ENCODE results near the gene MACROD1.

The MACROD1 gene

GRCh38 chr11:64093233-64094039 is 72.5 kb downstream of the MACROD1 start:
- DNase-seq (ENCODE audit: low read depth): no peak

DNA sequence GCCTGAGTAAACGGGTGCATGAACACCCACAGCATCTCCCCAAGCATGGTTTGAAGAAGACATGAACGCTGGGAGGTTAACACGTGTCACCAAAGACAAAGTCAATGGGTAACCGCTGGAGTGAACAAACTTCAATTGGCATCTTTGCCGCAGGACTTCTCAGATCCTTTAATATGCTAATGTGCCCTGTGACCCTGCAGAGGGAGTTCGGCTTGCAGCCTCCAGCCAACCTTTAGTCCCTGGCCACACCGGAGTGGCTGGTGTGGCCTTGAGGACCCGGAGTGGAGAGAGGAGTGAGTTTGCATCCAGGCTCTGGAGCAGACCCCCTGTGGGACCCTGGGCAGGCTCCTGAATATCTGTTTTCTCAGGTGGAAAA is 73.2 kb downstream of the MACROD1 start:
- DNase-seq (ENCODE audit: low read depth): no peak

GRCh38 chr11:64092111-64092760 is 73.7 kb downstream of the MACROD1 start:
- no peak for DNase-seq (ENCODE audit: low read depth)

GRCh38 chr11:64090806-64091516 is 75.0 kb downstream of the MACROD1 start:
- DNase-seq (ENCODE audit: low read depth): no peak

- no peak for DNase-seq (ENCODE audit: low read depth)
These were observed 75.8 kb downstream of the MACROD1 start for GRCh38 chr11:64089915-64090805.

- no peak for DNase-seq (ENCODE audit: low read depth)
These were observed 76.4 kb downstream of the MACROD1 start for GRCh38 chr11:64089493-64089892.

DNA sequence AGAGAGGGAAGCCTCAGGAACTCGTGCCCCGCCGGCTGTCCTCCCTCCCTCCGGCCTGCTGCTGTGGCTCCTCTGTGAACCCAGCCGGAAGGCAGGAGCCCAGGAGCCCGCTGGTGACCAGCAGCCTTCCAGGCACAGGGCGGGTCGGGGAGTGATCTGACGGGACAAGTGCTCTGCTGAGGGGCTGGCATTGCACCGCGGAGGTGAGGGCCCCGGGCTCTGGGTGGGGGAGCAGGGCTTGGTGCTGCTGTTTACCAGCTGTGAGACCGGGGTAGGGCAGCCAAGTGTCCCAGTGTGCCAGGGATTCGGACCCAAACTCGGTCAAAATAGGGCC is 76.9 kb downstream of the MACROD1 start:
- DNase-seq (ENCODE audit: low read depth): no peak

GRCh38 chr11:64088162-64089026 is 77.5 kb downstream of the MACROD1 start:
- DNase-seq (ENCODE audit: low read depth): no peak

DNA sequence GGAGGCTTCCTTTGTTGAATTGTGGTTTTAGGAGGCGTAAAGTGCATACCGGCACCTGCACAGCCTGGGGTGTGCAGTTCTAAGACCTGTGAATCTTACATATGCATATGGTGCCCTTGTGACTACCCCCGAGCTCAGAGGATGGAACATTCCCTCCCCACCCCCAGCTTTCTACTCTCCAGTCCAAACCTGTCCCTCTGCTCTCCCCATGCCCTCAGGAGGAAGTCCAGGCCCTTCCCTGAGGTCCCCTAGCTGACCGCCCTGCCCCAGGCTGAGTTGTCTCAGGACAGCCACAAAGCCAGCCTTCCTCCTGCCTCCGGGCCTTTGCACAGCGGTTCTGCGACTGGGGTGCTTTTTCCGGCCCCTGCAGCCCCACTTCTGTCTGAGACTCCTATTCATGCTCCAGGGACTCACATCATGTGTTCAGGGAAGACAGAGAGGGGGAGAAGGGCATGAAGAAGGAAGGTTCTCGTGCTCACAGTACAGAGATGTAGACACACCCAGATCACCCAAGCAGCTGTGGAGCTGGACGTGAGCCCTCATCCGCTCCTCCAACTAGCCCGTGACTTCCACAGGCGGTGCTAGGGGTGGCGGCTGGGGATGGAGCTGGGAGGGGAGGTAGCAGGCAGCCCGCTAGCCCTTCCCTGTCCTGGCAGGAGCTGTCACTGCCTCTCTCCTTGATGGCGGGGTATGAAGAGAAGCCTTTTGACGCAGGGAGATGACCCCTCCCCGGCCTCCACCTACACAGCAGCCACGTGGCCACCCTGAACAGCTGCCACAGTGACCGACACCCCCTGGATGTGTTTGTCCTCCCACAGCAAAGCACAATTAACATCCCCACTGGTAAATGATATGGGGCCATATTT is 79.4 kb downstream of the MACROD1 start:
- no peak for DNase-seq (ENCODE audit: low read depth)

- DNase-seq (ENCODE audit: low read depth): no peak
These were observed 80.0 kb downstream of the MACROD1 start for GRCh38 chr11:64085906-64086257.

DNA sequence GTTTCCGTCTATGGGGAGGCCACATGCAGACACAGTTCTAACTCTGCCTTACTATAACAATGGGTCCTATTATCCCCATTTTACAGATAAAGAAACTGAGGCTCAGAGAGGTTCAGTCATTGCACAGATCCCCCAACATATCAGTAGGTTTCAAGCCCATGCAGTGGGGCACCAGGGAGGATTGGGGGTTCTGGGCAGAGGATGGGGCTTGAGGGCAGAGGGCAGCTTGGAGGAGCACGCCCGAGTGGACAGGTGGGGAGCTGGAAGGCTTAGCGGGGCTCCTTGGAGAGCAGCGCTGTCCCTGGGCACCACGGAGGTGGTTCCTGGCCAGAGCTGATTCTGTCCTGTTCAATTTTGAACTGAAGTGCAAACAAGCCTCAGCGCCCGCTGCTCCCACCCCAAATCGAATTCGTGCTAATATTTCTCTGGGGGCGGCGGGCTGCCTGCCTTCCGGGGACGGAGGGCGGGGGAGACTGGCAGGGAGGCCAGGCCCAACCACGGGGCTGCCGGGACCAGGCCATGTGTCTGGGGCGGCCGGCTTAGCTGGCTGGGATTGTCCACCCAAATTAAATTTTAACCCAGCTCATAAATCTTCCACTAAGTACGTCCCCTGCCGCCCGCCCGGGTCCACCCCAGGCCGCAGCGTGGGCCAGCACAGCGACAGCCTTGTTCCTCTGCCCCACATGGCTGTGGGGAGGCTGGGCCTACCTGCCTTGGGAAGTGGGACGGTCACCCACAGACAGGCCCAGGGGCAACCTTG is 80.8 kb downstream of the MACROD1 start:
- no peak for DNase-seq (ENCODE audit: low read depth)

DNA sequence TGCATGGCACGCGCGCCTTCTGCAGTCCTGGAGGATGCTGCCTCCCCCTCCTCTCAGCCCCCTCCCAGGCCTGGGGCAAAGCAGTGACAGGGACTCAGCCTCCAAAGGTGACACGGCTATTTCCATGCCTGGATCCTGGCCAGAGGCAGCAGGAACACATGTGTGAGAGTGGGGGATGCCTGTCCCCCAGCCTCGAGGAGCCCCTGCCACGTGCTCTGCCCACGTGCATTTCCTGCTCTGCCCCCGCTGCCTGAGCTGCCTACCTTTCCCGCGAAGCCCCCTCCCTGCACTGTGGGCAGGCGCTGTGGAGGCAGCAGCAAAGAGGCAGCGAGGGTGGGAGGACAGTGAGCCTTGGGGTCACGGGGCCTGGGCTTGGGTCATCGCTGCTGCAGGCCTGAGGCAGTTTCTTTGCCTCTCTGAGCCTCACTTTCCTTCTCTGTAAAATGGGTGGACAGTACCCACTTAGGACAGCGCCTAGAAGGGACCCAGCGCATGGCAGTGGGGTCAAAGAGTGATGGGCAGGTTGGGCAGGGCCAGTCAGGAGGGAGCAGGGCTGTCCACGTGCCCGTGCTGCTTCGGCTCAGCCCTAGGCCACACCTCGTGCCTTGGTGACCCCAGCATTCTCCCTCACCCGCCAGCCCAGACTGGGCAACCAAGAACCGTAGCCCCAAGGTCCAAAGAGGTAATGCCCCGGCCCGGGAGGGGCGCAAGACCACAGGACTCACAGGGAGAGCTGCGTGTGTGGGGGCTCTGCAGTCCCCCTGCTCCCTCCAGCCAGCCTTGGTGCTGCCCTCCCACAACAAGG is 81.6 kb downstream of the MACROD1 start:
- DNase-seq (ENCODE audit: low read depth): no peak

- DNase-seq (ENCODE audit: low read depth): no peak
These were observed 82.4 kb downstream of the MACROD1 start for GRCh38 chr11:64083398-64084080.

- no peak for DNase-seq (ENCODE audit: low read depth)
These were observed 84.0 kb downstream of the MACROD1 start for GRCh38 chr11:64081745-64082442.

- DNase-seq (ENCODE audit: low read depth): no peak
These were observed 85.5 kb downstream of the MACROD1 start for GRCh38 chr11:64080390-64080789.

DNA sequence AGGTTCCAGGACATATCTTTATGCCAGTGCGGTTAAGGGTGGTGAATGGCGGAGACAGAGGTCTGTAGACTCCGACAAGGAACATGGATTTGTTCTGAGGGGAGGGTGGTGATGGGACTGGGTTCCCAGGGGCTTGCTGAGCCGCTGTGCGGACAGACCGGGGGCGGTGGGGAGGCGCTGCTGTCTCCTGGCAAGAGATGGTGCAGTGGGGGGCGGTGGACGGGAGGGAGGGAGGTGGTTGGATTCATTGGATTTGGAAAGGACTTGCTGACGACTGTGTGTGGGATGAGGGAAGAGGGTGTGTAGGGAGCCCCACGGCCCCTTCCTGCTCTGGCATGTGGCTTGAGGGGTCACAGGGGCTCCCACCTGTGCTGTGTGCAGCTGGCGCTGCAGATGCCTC is 87.0 kb downstream of the MACROD1 start:
- no peak for DNase-seq (ENCODE audit: low read depth)

- no peak for DNase-seq (ENCODE audit: low read depth)
These were observed 87.6 kb downstream of the MACROD1 start for GRCh38 chr11:64078284-64078683.
